Gastrocnemius medialis (tissue), 4 donors: ENCODE measurements around the gene LZTS3.

Experiments
- CTCF ChIP-seq, 5 experiments: fragments of 450-650 bp in 3 of 5; fragments of 200-600 bp in 2 of 5; sonication (generic) in 2 of 5; IDR thresholded peaks in 4 of 5; conservative IDR thresholded peaks in 1 of 5; 1 replicate in 4 of 5; 2 replicates in 1 of 5; pipeline ENCODE4 v1.5.1; 2016 to 2019; ENCODE audit warnings: antibody characterized with exemption in 5 of 5, mild to moderate bottlenecking in 3 of 5, moderate library complexity in 3 of 5
- POLR2A ChIP-seq, 2 donors: fragments of 450-650 bp; IDR thresholded peaks; one replicate each; pipeline ENCODE4 v1.6.1; 2017; ENCODE audit warnings: antibody characterized with exemption in 2 of 2, mild to moderate bottlenecking in 2 of 2, moderate library complexity in 2 of 2

DNA sequence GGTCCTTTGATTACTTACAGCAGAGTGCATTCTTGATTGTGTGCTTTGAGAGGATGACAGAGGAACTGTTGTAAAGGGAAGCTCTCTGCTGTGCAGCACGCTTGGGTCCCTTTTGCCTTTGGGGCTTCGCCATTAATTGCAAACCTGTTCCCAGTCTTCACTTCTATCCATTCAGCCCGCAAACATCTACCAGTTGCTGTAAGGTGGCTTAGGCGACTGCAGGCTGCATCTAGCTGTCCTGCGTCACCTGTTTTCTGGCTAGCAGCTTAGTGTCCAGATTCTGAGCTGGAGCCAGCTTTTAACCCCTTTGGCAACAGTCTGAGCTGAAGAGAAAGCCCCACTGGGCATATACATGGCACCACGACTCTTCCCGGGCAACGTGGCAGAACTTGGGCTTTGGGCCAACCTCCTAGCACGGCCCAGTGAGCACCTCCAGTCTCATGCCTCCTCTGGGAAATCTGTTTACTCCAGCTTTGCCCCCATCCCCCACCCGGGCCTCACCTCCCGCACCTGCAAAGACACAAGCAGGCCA lies 11.2 kb downstream of the LZTS3 start:
- no peak for TF ChIP-seq CTCF (IDR thresholded peaks at IDR 0.05 in 4 of 5, conservative IDR thresholded peaks at IDR 0.05 in 1 of 5)
- TF ChIP-seq POLR2A (IDR thresholded peaks at IDR 0.05), result no peak
